Ovary (tissue), 3 donors: Measurements from ENCODE around the gene SLC16A12.

Experiments
- CTCF ChIP-seq, 3 donors: fragments of 450-650 bp in 2 of 3; fragments of 200-600 bp in 1 of 3; IDR thresholded peaks; one replicate each; pipeline versions ENCODE4 v1.5.1 to v1.8.0; 2016 to 2022; ENCODE audit warnings: antibody characterized with exemption in 3 of 3, mild to moderate bottlenecking in 1 of 3
- EP300 ChIP-seq: sonication (generic); formaldehyde crosslinking; IDR thresholded peaks from one replicate; pipeline ENCODE4 v1.6.1; 2017; ENCODE audit warnings: antibody characterized with exemption
- POLR2A ChIP-seq: fragments of 450-650 bp; IDR thresholded peaks from one replicate; pipeline ENCODE4 v1.6.1; 2017; ENCODE audit warnings: antibody characterized with exemption, mild to moderate bottlenecking, moderate library complexity
- donor health status: DM: no; HTN: no; CAD: no.

- TF ChIP-seq CTCF (IDR thresholded peaks at IDR 0.05) (no peak), POLR2A (no peak), EP300 (no peak)
Measured at GRCh38 chr10:89504691-89505090, 30.7 kb downstream of the SLC16A12 start.
